Mesangial cell (primary cell): ENCODE measurements around the gene PCSK6. TPM values are rescaled to one million over a fixed set of nuclear protein-coding genes. Genes with fewer than 3 reads are reported as not detected.

Experiments
- total RNA-seq: library from RNA; depleted of rRNA; stranded (reverse); fragments of >200 nt; gene quantifications from 2 replicates; pipeline ENCODE4 v1.2.3, GENCODE V29; 2015

Gene PCSK6
- total RNA-seq, result 0.13 and 0.81 TPM in 2 replicates

DNA sequence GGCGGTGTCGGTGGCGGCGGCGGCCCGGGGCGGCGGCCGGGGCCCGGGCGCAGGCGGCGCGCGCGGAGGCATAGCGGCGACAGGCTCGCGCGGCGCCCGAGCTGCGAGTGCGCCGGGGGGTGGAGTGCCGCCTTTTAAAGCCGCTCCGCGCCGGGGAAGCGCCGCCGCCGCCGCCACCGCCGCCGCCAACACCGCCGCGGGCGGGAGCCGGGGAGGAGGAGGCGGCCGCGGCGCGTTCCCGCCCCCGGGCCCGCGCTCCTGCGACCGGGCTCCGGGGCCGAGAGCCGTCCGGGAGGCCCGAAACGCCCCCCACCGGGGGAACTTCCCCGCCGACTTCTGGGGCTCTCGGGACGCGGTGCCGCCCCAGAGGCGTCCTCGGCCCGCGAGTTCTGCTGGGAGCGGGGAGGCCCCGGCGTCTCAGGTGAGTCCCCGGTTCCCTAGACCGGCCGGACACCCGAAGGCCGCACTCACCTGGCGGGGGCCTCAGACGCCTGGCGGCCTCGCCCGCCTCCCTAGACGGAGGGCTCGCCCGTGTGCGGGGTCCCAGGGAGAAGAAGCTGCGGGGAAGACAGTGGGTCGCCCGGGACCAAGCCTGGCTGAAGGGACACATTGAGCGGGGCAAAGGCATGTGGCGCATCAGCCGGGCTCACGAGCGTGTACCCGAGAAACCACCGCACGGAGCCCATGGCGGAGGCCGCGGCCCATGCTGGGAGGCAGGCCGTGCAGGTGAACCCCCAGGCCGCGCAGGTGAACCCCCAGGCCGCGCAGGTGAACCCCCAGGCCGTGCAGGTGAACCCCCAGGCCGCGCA, at the start of gene PCSK6:
TSS of gene PCSK6 (minus strand) at position 109 of the 809 bp plus-strand sequence. CDS start at position 72, 37 bp downstream.

DNA sequence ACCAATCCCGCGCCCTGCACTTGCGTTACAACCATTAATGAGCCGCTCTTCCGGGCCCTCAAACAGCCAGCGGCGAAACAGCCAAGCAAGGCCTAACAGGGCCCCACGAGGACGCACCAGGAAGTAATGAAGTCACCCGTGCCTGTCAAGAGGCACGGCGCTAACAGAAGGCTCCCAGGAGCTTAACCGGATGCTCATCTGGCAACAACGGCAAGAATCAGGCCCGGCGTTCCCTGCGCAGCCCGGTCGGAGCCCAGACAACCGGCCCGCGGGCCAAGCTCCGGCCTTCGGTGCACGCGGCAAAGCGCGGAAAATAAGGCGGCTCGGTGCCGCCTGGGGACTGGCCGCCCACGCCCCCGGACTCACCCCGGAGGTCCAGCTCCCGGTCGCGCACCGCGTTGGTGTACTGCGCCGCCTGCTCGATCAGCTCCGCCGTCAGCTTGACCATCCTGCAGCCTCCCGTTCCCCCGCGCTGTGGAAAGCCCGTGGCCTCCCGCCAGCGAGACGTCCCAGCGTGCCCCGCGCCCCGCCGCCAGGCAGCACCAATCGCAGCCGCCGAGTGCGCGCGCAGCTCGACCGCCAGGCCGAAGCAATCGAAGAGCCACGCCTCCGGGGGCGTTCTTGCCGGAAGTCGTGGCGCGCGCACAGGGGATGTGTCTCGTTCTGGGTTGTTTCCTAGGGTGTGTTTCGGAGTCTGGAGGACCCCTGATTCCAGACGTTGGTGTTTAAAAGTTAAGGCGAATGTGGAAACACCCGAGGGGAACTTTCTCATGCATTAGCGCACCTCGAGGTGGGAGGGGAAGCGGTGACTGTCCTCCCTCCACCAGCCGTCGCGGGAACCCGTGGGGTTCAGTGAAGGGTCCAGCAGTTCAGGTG, 194.5 kb downstream of the PCSK6 start, which contains the start of gene SNRPA1:
TSS of gene SNRPA1 (minus strand) at position 518 of the 876 bp plus-strand sequence. CDS start at position 448, 70 bp downstream.

DNA sequence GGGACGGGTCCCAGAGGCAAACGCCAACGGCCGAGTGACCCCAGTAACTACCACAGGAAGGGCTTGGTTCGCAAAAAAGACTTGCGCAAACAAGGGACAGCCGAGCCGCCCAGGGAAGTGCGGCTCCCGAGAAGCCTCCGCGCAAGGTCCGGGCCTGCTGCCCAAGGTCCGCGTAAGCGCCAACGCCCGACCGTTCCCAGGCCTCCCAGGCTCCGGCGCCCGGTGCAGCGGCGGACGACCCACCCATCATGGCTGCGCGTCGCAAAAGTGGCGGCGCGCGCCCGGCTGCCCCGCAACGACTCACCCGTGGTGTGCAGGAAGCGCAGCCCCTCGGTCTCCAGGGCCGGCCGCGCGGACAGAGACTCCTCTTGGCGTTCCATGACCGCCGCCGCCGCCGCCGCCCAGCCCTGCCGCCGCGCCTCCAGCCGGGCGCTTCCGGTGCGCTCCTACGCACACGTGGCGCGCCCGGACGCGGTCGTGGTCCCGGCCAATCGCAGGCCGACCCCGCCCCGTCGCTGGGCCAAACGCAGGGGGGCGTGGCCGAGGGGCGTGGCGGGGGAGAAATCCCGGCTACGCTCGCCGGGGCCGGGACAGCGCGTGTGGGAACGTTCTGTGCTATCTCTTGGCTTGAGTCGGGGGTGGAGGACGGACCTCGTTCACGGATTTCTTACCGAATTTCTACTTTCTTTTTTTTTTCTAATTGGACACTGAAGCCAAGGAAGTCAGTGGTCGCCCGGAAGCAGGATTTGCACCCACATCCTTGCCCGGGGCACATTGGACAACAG, 212.3 kb downstream of the PCSK6 start, which contains the start of gene SELENOS:
TSS of gene SELENOS (minus strand) at position 448 of the 785 bp plus-strand sequence. CDS start at position 380, 68 bp downstream.

Other genes with a start within 250 kb of the PCSK6 start
- gene CHSY1, start 237.7 kb downstream of the PCSK6 start, total RNA-seq, result 18.3 and 21.8 TPM in 2 replicates
- gene SELENOS, start 212.2 kb downstream of the PCSK6 start, total RNA-seq, result 37.9 and 39.8 TPM in 2 replicates
- gene SNRPA1, start 194.5 kb downstream of the PCSK6 start, total RNA-seq, result 9.5 and 76.6 TPM in 2 replicates
- 21.3 and 24.8 TPM in 2 replicates for gene TM2D3, start 162.7 kb upstream of the PCSK6 start, total RNA-seq
- gene TARS3, start 234.8 kb upstream of the PCSK6 start, total RNA-seq, result 4.1 and 7.6 TPM in 2 replicates